ENCODE measurements around the gene CCDC97. TPM values are rescaled to one million over a fixed set of nuclear protein-coding genes. Genes with fewer than 3 reads are reported as not detected.

Gene CCDC97
- total RNA-seq, 2 donors from 2014 or later: 8.1 to 16.2 TPM

DNA sequence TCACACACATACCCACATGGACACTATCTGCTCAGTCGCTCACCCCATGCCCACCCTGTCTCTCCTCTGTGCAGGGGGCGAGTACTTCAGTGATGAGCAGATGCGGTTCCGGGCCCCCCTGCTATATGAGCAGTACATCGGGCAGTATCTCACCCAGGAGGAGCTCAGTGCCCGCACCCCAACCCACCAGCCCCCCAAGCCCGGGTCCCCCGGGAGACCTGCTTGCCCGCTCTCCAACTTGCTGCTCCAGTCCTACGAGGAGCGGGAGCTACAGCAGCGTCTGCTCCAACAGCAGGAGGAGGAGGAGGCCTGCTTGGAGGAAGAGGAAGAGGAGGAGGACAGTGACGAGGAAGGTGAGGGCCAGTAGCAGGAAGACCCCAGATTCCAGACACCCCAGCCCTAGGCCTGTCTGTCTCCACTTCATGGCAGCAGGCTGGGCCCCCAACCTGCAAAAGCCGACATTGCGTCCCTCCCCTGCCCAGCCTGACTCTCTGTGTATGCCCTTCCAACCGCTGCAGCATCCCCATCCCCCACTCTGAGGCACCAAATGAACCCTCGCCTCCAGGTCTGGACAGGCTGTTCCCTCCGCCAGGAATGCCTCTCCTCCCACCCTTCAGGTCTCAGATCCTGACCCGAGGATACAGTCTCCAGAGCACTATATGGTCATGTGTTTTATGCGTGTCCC lies 9.7 kb downstream of the CCDC97 start:
- no peak overlapping the region for H3K27ac ChIP-seq
- peaks cover 59% of the 10 kb centered on the region for H3K36me3 ChIP-seq
- no peak for DNase-seq (ENCODE audit: low spot score)
- H3K9me3 ChIP-seq: no peaks in the 10 kb centered on the region
- no peak for TF ChIP-seq CTCF (IDR thresholded peaks at IDR 0.05)
- peaks cover 7 to 37% of the 10 kb centered on the region in 2 donors for H3K4me1 ChIP-seq
- no peaks in the 10 kb centered on the region for H3K27me3 ChIP-seq
- H3K4me3 ChIP-seq: no peak overlapping the region

DNA sequence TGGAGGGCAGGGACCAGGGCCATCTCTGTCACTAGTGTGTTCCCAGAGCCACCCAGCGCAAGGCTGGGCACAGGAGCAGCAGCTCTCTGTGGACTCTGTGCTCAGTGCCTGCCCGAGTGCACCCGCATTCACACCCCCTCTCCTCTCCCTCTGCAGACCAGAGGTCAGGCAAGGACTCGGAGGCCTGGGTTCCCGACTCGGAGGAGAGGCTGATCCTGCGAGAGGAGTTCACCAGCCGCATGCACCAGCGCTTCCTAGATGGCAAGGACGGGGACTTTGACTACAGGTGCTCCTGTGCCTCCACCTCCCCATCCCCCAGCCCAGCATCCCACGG lies 10.2 kb downstream of the CCDC97 start:
- Histone ChIP-seq H3K4me3 (no peak overlapping the region), H3K9me3 (no peaks in the 10 kb centered on the region), H3K27ac (no peak overlapping the region), H3K36me3 (peaks cover 56% of the 10 kb centered on the region), H3K27me3 (no peaks in the 10 kb centered on the region), H3K4me1 (peaks cover 7 to 42% of the 10 kb centered on the region in 2 donors)
- no peak for TF ChIP-seq CTCF (IDR thresholded peaks at IDR 0.05)
- DNase-seq (ENCODE audit: low spot score): no peak

GRCh38 chr19:41320568-41320967 lies 10.6 kb downstream of the CCDC97 start:
- H3K4me3 ChIP-seq: no peak overlapping the region
- peaks cover 51% of the 10 kb centered on the region for H3K36me3 ChIP-seq
- H3K27ac ChIP-seq: no peak overlapping the region
- H3K27me3 ChIP-seq: no peaks in the 10 kb centered on the region
- peaks cover 7 to 46% of the 10 kb centered on the region in 2 donors for H3K4me1 ChIP-seq
- TF ChIP-seq CTCF (IDR thresholded peaks at IDR 0.05): no peak
- no peaks in the 10 kb centered on the region for H3K9me3 ChIP-seq
- no peak for DNase-seq (ENCODE audit: low spot score)

DNA sequence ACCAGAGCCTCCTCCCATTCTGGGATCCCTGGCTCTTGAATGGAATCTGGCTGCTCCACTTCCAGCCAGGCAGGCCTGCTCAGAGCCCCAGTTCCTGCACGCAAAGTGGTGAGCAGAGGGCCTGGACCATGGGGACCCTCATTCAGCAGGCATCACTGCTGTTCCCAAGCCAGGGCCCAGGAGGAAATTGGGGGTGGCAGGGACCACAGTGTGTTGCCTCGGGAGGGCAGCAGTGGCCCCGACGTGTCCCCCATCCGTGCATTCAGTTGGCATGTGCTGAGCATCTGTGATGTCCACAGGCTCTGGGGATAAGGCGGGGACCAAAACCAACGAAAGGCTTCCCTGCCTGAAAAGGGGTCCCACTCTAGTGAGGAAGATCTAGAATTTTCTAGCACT lies 11.2 kb downstream of the CCDC97 start:
- TF ChIP-seq CTCF (IDR thresholded peaks at IDR 0.05): no peak
- Histone ChIP-seq H3K27ac (peak overlapping the region in 1 of 2 donors; percentile 93), H3K27me3 (no peaks in the 10 kb centered on the region), H3K4me1 (peaks cover 7 to 52% of the 10 kb centered on the region in 2 donors), H3K9me3 (no peaks in the 10 kb centered on the region), H3K36me3 (peaks cover 45% of the 10 kb centered on the region), H3K4me3 (no peak overlapping the region)
- no peak for DNase-seq (ENCODE audit: low spot score)

DNA sequence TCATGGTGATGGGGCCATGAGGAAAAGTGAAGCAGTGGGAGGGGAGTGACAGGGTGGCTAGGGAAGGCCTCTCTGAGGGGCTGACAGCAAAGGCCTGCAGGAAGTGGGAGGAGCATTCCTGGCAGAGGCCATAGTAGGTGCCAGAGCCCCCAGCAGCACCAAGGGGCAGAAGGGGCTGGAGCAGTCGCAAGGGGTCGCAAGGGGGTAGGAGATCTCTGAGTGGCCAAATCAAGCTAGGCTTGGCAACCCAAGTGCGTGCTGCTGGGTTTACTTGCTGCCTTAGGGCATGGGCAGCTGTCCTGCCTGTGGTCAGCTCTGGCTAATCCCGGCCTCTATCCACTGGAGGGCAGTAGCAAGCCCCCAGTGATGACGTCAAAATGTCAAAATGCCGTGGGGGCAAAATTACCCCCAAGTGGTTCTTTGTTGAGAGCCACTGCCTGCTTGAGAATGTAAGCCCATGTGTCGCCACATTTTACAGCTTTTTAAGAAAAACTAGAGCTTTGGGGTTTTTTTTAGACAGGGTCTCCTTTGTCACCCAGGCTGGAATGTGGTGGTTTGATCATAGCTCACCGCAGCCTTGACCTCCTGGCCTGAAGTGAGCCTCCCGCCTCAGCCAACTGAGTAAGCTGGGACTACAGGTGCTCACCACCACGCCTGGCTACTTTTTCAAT lies 11.8 kb downstream of the CCDC97 start:
- Histone ChIP-seq H3K9me3 (no peaks in the 10 kb centered on the region), H3K27me3 (no peaks in the 10 kb centered on the region), H3K27ac (peak overlapping the region; percentile 93 to 97), H3K36me3 (peaks cover 40% of the 10 kb centered on the region), H3K4me3 (no peak overlapping the region), H3K4me1 (peaks cover 7 to 58% of the 10 kb centered on the region in 2 donors)
- DNase-seq (ENCODE audit: low spot score): no peak
- TF ChIP-seq CTCF (IDR thresholded peaks at IDR 0.05): peak; percentile 55 to 81

Measured in right atrium auricular region (tissue), 2 donors.